ENCODE measurements around the gene ANKRD65.

DNA sequence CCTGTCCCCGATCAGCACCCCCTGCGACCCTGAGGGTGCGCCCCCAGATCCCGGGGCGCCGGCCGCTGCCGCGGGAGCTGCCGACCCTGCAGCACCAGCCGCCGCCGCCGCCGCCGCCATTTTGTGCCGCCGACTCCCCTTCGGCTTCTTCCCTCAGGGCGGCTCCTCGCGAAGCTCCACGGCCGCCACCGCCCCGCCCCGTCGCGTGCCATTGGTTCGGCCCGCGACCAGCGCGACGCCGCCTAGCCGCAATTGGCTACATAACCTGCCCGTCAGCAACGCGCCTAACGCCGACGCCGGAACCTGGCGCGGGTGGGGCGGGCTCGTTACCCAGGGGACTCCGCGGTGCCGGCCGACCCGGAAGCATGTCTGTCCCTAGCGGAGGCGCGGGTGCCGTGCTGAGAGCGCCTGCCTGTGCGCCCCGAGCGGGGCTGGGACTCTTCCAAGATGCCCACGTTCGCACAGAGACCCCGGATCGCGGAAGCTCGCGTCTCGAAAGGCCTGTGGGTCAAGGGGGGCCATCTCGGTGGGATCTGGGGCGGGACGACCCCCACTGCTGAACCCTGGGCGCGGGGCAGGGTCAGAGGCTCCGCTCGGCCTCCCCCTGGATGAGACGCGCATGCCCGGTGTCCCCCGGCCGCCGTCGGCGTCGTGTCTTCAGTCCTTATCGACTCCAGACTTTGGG is 21.7 kb downstream of the ANKRD65 start, which contains the start of gene CCNL2:
- TF ChIP-seq, protein P1, sequence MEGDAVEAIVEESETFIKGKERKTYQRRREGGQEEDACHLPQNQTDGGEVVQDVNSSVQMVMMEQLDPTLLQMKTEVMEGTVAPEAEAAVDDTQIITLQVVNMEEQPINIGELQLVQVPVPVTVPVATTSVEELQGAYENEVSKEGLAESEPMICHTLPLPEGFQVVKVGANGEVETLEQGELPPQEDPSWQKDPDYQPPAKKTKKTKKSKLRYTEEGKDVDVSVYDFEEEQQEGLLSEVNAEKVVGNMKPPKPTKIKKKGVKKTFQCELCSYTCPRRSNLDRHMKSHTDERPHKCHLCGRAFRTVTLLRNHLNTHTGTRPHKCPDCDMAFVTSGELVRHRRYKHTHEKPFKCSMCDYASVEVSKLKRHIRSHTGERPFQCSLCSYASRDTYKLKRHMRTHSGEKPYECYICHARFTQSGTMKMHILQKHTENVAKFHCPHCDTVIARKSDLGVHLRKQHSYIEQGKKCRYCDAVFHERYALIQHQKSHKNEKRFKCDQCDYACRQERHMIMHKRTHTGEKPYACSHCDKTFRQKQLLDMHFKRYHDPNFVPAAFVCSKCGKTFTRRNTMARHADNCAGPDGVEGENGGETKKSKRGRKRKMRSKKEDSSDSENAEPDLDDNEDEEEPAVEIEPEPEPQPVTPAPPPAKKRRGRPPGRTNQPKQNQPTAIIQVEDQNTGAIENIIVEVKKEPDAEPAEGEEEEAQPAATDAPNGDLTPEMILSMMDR (IDR thresholded peaks at IDR 0.05; ENCODE audit: insufficient read depth, low read depth, low read length) = peak; percentile 15
- no peak for TF ChIP-seq EZH2 (IDR thresholded peaks at IDR 0.05; ENCODE audit: insufficient read depth, low read length)

All from astrocyte (in vitro differentiated cells and primary cell).